Activated effector memory CD4-positive, alpha-beta T cell treated with Interleukin-2 at 50 U/mL for 16 hours (primary cell): ENCODE results near the gene EFCC1.
A peak's percentile ranks its signal among the peaks of the same experiment; 100 is the strongest.

ENCODE experiments used
- DNase-seq: peaks from one replicate; pipeline ENCODE4 v3.0.0-alpha.2; 2020

The EFCC1 gene

GRCh38 chr3:128995737-128996136, 5.4 kb upstream of the EFCC1 start:
- no peak for DNase-seq

GRCh38 chr3:128996200-128996599, 4.9 kb upstream of the EFCC1 start:
- DNase-seq, result no peak

GRCh38 chr3:128996726-128997125, 4.4 kb upstream of the EFCC1 start:
- DNase-seq, result no peak

GRCh38 chr3:128997486-128998133, 3.5 kb upstream of the EFCC1 start:
- DNase-seq, result no peak

- no peak for DNase-seq
Measured at GRCh38 chr3:128998561-128998960, 2.5 kb upstream of the EFCC1 start.

- DNase-seq, result no peak
Measured at GRCh38 chr3:128999102-128999501, 2.0 kb upstream of the EFCC1 start.

GRCh38 chr3:129000742-129001100, 383 bp upstream of the EFCC1 start:
- no peak for DNase-seq

- no peak for DNase-seq
Measured at GRCh38 chr3:129001806-129002572, 885 bp downstream of the EFCC1 start.

- no peak for DNase-seq
Measured at GRCh38 chr3:129002573-129003569, 1.8 kb downstream of the EFCC1 start.

GRCh38 chr3:129003578-129004112, 2.5 kb downstream of the EFCC1 start:
- peak; percentile 40 for DNase-seq

- no peak for DNase-seq
Measured at GRCh38 chr3:129004639-129005295, 3.7 kb downstream of the EFCC1 start.

GRCh38 chr3:129005526-129006303, 4.6 kb downstream of the EFCC1 start:
- no peak for DNase-seq

GRCh38 chr3:129006864-129007263, 5.8 kb downstream of the EFCC1 start:
- DNase-seq, result no peak

GRCh38 chr3:129007792-129008191, 6.7 kb downstream of the EFCC1 start:
- no peak for DNase-seq

- DNase-seq, result no peak
Measured at GRCh38 chr3:129009266-129009665, 8.2 kb downstream of the EFCC1 start.

GRCh38 chr3:129010310-129010956, 9.3 kb downstream of the EFCC1 start:
- DNase-seq, result no peak

GRCh38 chr3:129013491-129013891, 12.4 kb downstream of the EFCC1 start:
- no peak for DNase-seq

- DNase-seq, result no peak
Measured at GRCh38 chr3:129014148-129014547, 13.0 kb downstream of the EFCC1 start.

GRCh38 chr3:129014793-129015345, 13.8 kb downstream of the EFCC1 start:
- no peak for DNase-seq

- peak; percentile 43 for DNase-seq
Measured at GRCh38 chr3:129015388-129016105, 14.4 kb downstream of the EFCC1 start.
